ENCODE results near the gene MTCL1.

DNA sequence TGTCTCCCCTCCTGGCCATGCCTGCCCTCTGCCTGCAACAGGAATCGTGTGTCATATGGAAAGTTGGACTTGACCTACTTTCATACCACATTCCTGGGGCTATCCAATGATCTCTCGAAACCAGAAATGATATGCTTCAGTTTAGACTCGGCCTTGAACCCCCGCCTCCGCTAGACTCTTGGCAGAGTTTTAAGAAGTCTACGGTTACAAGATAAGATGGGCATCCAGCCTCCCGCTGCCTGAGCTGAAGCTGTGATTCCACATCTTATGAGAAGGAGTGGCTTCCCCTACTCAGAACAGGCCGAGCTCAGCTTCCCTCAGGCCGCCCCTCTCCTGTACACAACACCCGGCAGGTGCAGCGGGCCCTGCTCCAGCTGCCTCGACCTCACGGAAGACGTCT lies 73.9 kb downstream of the MTCL1 start:
- TF ChIP-seq, protein P1, sequence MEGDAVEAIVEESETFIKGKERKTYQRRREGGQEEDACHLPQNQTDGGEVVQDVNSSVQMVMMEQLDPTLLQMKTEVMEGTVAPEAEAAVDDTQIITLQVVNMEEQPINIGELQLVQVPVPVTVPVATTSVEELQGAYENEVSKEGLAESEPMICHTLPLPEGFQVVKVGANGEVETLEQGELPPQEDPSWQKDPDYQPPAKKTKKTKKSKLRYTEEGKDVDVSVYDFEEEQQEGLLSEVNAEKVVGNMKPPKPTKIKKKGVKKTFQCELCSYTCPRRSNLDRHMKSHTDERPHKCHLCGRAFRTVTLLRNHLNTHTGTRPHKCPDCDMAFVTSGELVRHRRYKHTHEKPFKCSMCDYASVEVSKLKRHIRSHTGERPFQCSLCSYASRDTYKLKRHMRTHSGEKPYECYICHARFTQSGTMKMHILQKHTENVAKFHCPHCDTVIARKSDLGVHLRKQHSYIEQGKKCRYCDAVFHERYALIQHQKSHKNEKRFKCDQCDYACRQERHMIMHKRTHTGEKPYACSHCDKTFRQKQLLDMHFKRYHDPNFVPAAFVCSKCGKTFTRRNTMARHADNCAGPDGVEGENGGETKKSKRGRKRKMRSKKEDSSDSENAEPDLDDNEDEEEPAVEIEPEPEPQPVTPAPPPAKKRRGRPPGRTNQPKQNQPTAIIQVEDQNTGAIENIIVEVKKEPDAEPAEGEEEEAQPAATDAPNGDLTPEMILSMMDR (IDR thresholded peaks at IDR 0.05), result no peak
- TF ChIP-seq POLR2A (IDR thresholded peaks at IDR 0.05), result no peak

Measured in right lobe of liver (tissue), 4 donors.